A549 (cell line): ENCODE results near the gene TBC1D21.

Source experiments
- CHD2 ChIP-seq: fragments of 150-350 bp; IDR thresholded peaks from 2 replicates; pipeline ENCODE4 v1.6.1; 2014; ENCODE audit warnings: low read length; ENCODE audit not compliant: partially characterized antibody
- CHD4 ChIP-seq: fragments of 200-600 bp; sonication (generic); IDR thresholded peaks from 2 replicates; pipeline ENCODE4 v1.6.1; 2016; ENCODE audit warnings: antibody characterized with exemption, mild to moderate bottlenecking, borderline replicate concordance
- EP300 ChIP-seq, 2 experiments: fragments of >200 bp; sonication (Bioruptor Twin); formaldehyde crosslinking; IDR thresholded peaks; 2 replicates in 1 of 2; 3 replicates in 1 of 2; pipeline ENCODE4 v1.6.1; 2016 to 2017
- NPAS2 ChIP-seq: fragments of 250-450 bp; sonication (Bioruptor Pico); IDR thresholded peaks from 2 replicates; pipeline ENCODE4 v1.8.0; 2022; ENCODE audit warnings: mild to moderate bottlenecking, moderate library complexity, borderline replicate concordance
- POLR2A ChIP-seq: IDR thresholded peaks from 2 replicates; pipeline ENCODE4 v1.6.1; 2012; ENCODE audit warnings: mild to moderate bottlenecking, low read length
- RAD21 ChIP-seq, 2 experiments: fragments of >200 bp in 1 of 2; sonication (Bioruptor Twin) in 1 of 2; formaldehyde crosslinking in 1 of 2; IDR thresholded peaks in 1 of 2; conservative IDR thresholded peaks in 1 of 2; 2 replicates in 1 of 2; 3 replicates in 1 of 2; pipeline ENCODE4 v1.6.1; 2012 to 2018; ENCODE audit warnings: inconsistent platforms in 1 of 2
- RNF2 ChIP-seq: fragments of 200-600 bp; sonication (generic); IDR thresholded peaks from 2 replicates; pipeline ENCODE4 v1.6.1; 2016; ENCODE audit warnings: low read depth, mild to moderate bottlenecking, antibody characterized with exemption, moderate library complexity, borderline replicate concordance
- TF ChIP-seq, protein P1 (sequence below): fragments of >200 bp; sonication (Bioruptor Twin); formaldehyde crosslinking; IDR thresholded peaks from 3 replicates; pipeline ENCODE4 v1.5.1; 2016
- TF ChIP-seq, protein P2 (sequence below): IDR thresholded peaks from 2 replicates; pipeline ENCODE4 v1.6.1; 2012
- TF ChIP-seq, protein P3 (sequence below): fragments of 200-600 bp; sonication (generic); IDR thresholded peaks from 2 replicates; pipeline ENCODE4 v1.6.1; 2016; ENCODE audit warnings: antibody characterized with exemption, mild to moderate bottlenecking, moderate library complexity

DNA sequence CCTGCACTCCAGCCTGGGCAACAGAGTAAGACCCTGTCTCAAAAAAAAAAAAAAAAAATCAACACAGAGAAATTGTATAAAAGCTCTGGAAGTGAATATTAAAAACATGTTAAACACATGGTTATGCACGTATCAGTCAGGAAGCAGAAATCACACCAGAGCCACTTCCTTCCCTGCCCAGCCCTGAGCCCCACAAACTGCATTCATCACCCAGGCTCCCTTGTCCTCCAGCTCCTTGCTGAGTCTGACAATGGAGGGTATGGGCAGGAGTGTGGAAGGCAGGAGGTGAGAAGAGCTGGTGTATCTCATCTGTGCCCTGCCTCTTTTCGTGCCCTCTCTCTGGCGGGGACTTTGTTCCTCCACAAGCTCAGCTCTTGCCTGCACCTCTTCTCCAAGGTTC lies 40.8 kb downstream of the TBC1D21 start:
- TF ChIP-seq RNF2 (no peak), CHD4 (no peak), EP300 (IDR thresholded peaks at IDR 0.05) (no peak), RAD21 (conservative IDR thresholded peaks at IDR 0.05 in 1 of 2, IDR thresholded peaks at IDR 0.05 in 1 of 2) (no peak), NPAS2 (no peak), POLR2A (no peak), CHD2 (no peak)
- TF ChIP-seq, protein P1, sequence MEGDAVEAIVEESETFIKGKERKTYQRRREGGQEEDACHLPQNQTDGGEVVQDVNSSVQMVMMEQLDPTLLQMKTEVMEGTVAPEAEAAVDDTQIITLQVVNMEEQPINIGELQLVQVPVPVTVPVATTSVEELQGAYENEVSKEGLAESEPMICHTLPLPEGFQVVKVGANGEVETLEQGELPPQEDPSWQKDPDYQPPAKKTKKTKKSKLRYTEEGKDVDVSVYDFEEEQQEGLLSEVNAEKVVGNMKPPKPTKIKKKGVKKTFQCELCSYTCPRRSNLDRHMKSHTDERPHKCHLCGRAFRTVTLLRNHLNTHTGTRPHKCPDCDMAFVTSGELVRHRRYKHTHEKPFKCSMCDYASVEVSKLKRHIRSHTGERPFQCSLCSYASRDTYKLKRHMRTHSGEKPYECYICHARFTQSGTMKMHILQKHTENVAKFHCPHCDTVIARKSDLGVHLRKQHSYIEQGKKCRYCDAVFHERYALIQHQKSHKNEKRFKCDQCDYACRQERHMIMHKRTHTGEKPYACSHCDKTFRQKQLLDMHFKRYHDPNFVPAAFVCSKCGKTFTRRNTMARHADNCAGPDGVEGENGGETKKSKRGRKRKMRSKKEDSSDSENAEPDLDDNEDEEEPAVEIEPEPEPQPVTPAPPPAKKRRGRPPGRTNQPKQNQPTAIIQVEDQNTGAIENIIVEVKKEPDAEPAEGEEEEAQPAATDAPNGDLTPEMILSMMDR, result no peak
- TF ChIP-seq, protein P2, sequence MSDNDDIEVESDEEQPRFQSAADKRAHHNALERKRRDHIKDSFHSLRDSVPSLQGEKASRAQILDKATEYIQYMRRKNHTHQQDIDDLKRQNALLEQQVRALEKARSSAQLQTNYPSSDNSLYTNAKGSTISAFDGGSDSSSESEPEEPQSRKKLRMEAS, result no peak
- TF ChIP-seq, protein P3, sequence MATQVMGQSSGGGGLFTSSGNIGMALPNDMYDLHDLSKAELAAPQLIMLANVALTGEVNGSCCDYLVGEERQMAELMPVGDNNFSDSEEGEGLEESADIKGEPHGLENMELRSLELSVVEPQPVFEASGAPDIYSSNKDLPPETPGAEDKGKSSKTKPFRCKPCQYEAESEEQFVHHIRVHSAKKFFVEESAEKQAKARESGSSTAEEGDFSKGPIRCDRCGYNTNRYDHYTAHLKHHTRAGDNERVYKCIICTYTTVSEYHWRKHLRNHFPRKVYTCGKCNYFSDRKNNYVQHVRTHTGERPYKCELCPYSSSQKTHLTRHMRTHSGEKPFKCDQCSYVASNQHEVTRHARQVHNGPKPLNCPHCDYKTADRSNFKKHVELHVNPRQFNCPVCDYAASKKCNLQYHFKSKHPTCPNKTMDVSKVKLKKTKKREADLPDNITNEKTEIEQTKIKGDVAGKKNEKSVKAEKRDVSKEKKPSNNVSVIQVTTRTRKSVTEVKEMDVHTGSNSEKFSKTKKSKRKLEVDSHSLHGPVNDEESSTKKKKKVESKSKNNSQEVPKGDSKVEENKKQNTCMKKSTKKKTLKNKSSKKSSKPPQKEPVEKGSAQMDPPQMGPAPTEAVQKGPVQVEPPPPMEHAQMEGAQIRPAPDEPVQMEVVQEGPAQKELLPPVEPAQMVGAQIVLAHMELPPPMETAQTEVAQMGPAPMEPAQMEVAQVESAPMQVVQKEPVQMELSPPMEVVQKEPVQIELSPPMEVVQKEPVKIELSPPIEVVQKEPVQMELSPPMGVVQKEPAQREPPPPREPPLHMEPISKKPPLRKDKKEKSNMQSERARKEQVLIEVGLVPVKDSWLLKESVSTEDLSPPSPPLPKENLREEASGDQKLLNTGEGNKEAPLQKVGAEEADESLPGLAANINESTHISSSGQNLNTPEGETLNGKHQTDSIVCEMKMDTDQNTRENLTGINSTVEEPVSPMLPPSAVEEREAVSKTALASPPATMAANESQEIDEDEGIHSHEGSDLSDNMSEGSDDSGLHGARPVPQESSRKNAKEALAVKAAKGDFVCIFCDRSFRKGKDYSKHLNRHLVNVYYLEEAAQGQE, result no peak
